IPS-18c (cell line): ENCODE data around the gene LRRC26.
A peak's percentile ranks its signal among the peaks of the same experiment; 100 is the strongest.

Source experiments
- H3K4me3 ChIP-seq: 2 replicates; pipeline ENCODE4 v1.7.0; 2013; ENCODE audit warnings: low read depth, mild to moderate bottlenecking, low read length, moderate library complexity; ENCODE audit not compliant: insufficient read depth
- H3K9me3 ChIP-seq: one replicate; pipeline ENCODE4 v1.6.1; 2013; ENCODE audit warnings: mild to moderate bottlenecking, low read length, moderate library complexity; ENCODE audit not compliant: control insufficient read depth, insufficient read depth

LRRC26 gene

GRCh38 chr9:137149363-137149762, 20.5 kb downstream of the LRRC26 start:
- H3K4me3 ChIP-seq, result no peak overlapping the region
- H3K9me3 ChIP-seq, result no peaks in the 10 kb centered on the region

DNA sequence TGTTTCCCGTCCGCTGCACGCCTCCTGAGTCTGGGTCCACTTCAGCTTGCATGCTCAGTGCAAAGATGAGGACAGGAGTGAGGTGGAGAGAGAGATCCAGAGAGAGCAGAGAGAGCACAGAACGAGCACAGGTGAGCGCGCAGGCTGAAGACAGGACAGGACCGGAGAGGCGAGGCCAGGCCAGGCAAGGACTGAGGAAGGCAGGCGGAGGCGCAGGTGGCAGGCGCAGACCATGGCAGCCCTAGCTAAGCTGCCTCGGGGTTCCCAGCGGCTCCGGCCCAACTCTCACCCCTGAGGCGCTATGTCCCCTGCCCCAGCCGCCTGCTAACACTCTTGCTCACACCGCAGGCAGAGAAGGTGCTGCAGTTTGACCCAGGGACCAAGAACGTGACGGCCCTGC, 21.2 kb downstream of the LRRC26 start:
- Histone ChIP-seq H3K9me3 (no peaks in the 10 kb centered on the region), H3K4me3 (no peak overlapping the region)

DNA sequence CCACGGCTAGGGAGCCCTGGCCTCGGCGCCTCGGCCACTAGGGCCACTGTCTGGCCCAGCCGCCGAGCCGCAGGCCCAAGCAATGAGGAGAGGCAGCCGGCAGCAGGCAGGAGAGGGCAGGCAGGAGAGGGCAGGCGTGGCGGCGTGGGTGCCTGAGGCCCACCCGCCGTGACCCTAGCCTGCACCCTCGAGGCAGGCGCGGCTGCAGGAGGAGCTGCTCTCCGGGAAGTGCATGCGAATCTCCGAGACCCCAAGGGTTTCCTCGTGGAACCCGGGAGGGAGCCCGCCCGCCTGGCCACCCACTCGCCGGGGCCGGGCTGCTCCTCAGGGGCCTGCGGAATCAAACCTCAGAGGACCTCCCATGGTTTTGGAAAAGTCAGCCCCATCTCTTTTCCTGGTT, 21.6 kb downstream of the LRRC26 start:
- Histone ChIP-seq H3K9me3 (no peaks in the 10 kb centered on the region), H3K4me3 (no peak overlapping the region)

DNA sequence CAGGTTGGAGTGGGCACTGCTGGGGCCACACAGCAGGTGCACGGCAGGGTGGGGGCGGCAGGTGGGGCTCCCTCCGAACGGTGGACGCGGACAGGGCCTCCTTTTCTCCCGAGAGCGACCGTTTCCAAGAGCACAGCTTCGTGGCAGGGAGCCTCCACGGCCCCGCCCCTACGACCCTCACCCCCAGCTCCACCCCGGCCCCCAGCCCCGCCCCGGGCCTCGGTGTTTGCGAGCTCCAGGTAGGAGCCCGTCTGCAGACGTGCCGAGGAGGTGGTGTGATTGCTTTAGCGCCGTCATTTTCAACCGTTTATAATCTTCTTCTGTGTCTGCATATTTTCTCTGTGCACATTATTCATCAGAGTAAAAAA, 22.1 kb downstream of the LRRC26 start:
- Histone ChIP-seq H3K4me3 (no peak overlapping the region), H3K9me3 (no peaks in the 10 kb centered on the region)

GRCh38 chr9:137147091-137147792, 22.6 kb downstream of the LRRC26 start:
- Histone ChIP-seq H3K9me3 (no peaks in the 10 kb centered on the region), H3K4me3 (no peak overlapping the region)

- H3K4me3 ChIP-seq, result no peak overlapping the region
- no peaks in the 10 kb centered on the region for H3K9me3 ChIP-seq
These were observed 23.3 kb downstream of the LRRC26 start for GRCh38 chr9:137146527-137146918.

DNA sequence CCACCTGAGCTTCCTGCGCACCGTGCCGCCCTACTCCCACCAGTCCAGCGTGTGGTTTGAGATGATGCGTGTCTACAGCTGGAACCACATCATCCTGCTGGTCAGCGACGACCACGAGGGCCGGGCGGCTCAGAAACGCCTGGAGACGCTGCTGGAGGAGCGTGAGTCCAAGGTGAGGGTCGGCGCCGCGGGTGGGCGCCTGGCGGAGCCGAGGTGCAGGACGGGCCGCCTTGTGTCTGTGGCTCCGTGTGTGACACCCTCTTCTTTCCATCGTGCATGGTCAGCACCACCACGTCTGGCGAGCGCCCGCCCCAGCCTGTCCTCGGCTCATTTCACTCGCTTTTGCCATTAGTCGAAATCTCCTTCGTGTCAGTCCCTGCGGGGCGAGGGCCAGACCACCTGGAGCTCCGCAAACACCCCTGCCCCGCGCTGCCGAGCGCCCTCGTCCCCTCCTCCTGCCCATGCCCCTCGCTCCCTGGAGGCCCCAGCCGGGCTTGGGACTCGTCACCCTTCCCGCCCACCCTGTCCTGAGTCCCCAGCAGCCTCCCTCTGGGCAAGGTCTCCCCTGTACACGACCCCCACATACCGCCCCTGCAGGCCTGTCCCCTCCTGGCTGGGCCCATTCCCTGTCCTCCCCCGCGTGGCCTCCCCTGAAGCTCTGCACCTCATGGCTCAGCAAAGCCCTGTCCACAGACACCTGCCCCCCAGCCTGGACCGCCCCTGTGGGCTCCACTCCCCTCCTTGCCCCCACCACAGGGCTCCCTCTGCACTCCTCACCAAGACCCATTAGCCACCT, 23.9 kb downstream of the LRRC26 start:
- H3K9me3 ChIP-seq, result no peaks in the 10 kb centered on the region

DNA sequence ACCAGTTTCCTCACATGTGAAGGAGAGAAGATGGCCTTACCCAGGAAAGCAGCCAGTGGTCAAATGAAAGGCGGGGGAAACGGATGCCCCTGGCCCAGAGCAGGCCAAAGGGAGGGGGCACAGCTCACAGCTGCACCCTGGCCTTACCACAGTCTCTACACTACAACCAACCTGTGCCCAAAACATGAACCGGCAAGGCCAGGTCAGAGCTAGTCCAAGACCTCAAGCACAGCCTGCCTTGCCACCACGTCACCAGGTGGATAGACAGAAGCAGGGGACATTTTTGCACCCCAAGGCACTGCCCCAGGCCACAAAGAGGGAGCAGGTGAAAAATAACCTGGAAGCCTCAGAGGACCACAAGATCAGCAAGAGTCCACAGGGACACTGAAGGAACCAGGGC, 26.4 kb downstream of the LRRC26 start:
- H3K9me3 ChIP-seq, result peaks cover 5% of the 10 kb centered on the region
- H3K4me3 ChIP-seq, result no peak overlapping the region

More for the DNA sequence above, 23.9 kb downstream of the LRRC26 start:
- no peak overlapping the region for H3K4me3 ChIP-seq

- peaks cover 5% of the 10 kb centered on the region for H3K9me3 ChIP-seq
- H3K4me3 ChIP-seq, result no peak overlapping the region
These were observed 27.6 kb downstream of the LRRC26 start for GRCh38 chr9:137141976-137142936.

GRCh38 chr9:137141050-137141810, 28.6 kb downstream of the LRRC26 start:
- Histone ChIP-seq H3K9me3 (peaks cover 5% of the 10 kb centered on the region), H3K4me3 (no peak overlapping the region)

DNA sequence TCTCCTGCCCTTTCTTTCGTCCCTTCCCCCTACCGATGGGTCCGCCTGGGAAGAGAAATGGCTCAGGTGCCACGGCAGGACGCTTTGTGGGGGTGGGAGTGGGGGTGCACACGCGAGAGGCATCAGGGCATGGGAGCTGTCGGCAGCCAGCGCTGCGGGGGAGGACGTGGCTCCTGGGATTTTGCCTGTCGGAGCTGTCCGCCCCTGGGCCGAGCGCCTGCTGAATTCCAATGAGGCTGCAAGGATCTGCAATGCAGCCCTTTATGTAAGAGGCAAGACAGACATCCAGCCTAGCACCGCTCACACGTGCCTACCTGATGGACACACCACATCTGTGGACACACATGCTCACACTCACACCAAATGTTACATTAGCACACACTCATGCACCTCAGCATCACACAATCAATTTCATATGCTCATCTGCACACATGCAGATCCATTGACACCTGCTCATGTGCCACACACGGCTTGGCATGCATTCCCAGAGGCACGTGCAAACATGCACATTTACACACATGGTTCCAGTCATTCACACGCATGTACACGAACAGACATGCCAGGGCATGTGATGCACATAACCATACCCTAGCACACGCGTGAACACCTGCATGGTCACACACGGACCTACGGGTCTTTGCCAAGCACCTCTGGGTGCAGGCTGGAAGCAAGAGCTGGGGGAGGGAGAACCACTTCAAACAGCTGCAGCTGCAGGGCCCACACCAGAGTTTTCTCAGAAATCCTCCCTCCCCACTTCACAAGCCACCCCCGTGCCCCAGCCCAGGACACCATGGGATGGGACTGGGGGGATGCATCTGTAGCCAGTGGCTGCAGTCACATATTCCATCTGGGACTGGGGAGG, 29.5 kb downstream of the LRRC26 start:
- Histone ChIP-seq H3K4me3 (no peak overlapping the region), H3K9me3 (peaks cover 5% of the 10 kb centered on the region)

DNA sequence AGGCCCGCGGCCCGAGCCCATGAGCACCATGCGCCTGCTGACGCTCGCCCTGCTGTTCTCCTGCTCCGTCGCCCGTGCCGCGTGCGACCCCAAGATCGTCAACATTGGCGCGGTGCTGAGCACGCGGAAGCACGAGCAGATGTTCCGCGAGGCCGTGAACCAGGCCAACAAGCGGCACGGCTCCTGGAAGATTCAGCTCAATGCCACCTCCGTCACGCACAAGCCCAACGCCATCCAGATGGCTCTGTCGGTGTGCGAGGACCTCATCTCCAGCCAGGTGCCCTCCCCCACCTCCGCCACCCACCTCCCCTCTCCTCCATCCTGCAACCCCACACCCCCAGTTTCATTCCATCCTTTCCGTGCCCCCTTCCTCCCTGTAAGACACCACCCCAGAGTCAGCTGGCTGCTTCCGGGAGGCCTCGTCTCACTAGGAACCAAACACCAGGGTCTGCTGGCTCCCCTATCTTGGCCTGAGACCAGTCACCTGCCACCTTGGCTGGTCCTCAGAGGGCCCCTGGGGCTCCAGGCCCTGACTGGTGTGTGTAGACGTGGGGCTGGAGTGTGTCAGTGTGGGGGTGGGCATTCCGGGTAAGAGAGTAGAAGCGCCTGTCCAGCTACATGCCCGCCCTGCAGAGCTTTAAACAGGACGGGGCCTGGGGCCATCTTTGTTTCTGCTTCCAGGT, 30.2 kb downstream of the LRRC26 start:
- Histone ChIP-seq H3K9me3 (peaks cover 5% of the 10 kb centered on the region), H3K4me3 (no peak overlapping the region; the same call in 1 of the 2 replicates)

DNA sequence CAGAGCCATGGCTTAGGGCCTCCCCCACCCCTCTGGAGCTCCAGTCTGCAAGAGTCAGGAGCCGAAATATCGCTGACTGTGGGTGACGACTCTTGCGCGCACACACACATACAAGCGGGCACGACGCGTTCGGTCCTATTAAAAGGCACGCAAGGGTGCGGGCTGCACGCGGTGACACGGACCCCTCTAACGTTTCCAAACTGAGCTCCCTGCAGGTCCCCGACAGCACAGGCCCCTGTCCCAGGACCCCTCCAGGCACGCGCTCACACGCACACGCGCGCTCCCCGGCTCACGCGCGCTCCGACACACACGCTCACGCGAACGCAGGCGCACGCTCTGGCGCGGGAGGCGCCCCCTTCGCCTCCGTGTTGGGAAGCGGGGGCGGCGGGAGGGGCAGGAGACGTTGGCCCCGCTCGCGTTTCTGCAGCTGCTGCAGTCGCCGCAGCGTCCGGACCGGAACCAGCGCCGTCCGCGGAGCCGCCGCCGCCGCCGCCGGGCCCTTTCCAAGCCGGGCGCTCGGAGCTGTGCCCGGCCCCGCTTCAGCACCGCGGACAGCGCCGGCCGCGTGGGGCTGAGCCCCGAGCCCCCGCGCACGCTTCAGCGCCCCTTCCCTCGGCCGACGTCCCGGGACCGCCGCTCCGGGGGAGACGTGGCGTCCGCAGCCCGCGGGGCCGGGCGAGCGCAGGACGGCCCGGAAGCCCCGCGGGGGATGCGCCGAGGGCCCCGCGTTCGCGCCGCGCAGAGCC, 31.0 kb downstream of the LRRC26 start, which contains the start of gene GRIN1:
Gene GRIN1, plus strand, starts transcription at position 433 of the 746 bp plus-strand sequence. CDS start 333 bp downstream, outside the sequence.
- peak within 1 kb of the TSS; percentile 24; the same call in 1 of the 2 replicates for H3K4me3 ChIP-seq

GRCh38 chr9:137138058-137138721, 31.7 kb downstream of the LRRC26 start:
- peaks cover 5% of the 10 kb centered on the region for H3K9me3 ChIP-seq
- H3K4me3 ChIP-seq, result 0 out of 2 replicates have a peak overlapping the region, but pooled peaks have one; percentile 24

More for the DNA sequence above, 31.0 kb downstream of the LRRC26 start, which contains the start of gene GRIN1:
- peaks cover 5% of the 10 kb centered on the region for H3K9me3 ChIP-seq
